GM18870 (cell line): Measurements from ENCODE around the gene MRPS5.

Experiments
- ATAC-seq: cut with Tn5 transposase; IDR thresholded peaks from one replicate; pipeline ENCODE4 v1.9.1; 2021; ENCODE audit warnings: moderate library complexity; ENCODE audit not compliant: unreplicated experiment

MRPS5 gene

GRCh38 chr2:95061601-95062183, 59.9 kb downstream of the MRPS5 start:
- no peak for ATAC-seq

- ATAC-seq, result no peak
Observed at GRCh38 chr2:95061119-95061512, 60.5 kb downstream of the MRPS5 start.

GRCh38 chr2:95060446-95061118, 61.0 kb downstream of the MRPS5 start:
- ATAC-seq, result no peak

- no peak for ATAC-seq
Observed at GRCh38 chr2:95059656-95060370, 61.8 kb downstream of the MRPS5 start.

- no peak for ATAC-seq
Observed at GRCh38 chr2:95058989-95059641, 62.5 kb downstream of the MRPS5 start.

GRCh38 chr2:95058466-95058988, 63.1 kb downstream of the MRPS5 start:
- no peak for ATAC-seq

- no peak for ATAC-seq
Observed at GRCh38 chr2:95057535-95058370, 63.9 kb downstream of the MRPS5 start.

GRCh38 chr2:95056461-95057459, 64.8 kb downstream of the MRPS5 start:
- ATAC-seq, result no peak

- ATAC-seq, result no peak
Observed at GRCh38 chr2:95056044-95056443, 65.6 kb downstream of the MRPS5 start.

- ATAC-seq, result no peak
Observed at GRCh38 chr2:95055262-95055661, 66.3 kb downstream of the MRPS5 start.

GRCh38 chr2:95054016-95054415, 67.6 kb downstream of the MRPS5 start:
- no peak for ATAC-seq

- no peak for ATAC-seq
Observed at GRCh38 chr2:95053543-95053942, 68.1 kb downstream of the MRPS5 start.

GRCh38 chr2:95052804-95053479, 68.7 kb downstream of the MRPS5 start:
- no peak for ATAC-seq

GRCh38 chr2:95052307-95052706, 69.3 kb downstream of the MRPS5 start:
- ATAC-seq, result no peak

GRCh38 chr2:95051626-95052025, 70.0 kb downstream of the MRPS5 start:
- no peak for ATAC-seq

GRCh38 chr2:95050385-95051300, 71.0 kb downstream of the MRPS5 start:
- no peak for ATAC-seq

- no peak for ATAC-seq
Observed at GRCh38 chr2:95049961-95050360, 71.6 kb downstream of the MRPS5 start.

- ATAC-seq, result no peak
Observed at GRCh38 chr2:95049683-95049955, 72.0 kb downstream of the MRPS5 start.
